Omental fat pad (tissue), 4 donors: ENCODE data around the gene DPP9. TPM values are rescaled to one million over a fixed set of nuclear protein-coding genes. Genes with fewer than 3 reads are reported as not detected.

Source experiments
- ATAC-seq: fragments of 150-250 bp; one replicate; pipeline ENCODE4 v1.9.1; 2016; ENCODE audit warnings: mild to moderate bottlenecking, moderate library complexity; ENCODE audit not compliant: low FRiP score
- DNase-seq: peaks from one replicate; pipeline ENCODE4 v3.0.0-alpha.2; 2019; ENCODE audit warnings: low spot score
- total RNA-seq, 4 donors: library from RNA; depleted of rRNA; stranded (reverse); fragments of >200 nt; gene quantifications; one replicate each; pipeline ENCODE4 v1.1.0, GENCODE V29; 2016
- TF ChIP-seq, protein P1 (sequence below), 3 donors: fragments of 450-650 bp; IDR thresholded peaks; one replicate each; pipeline ENCODE4 v1.5.1; 2016 to 2017; ENCODE audit warnings: antibody characterized with exemption in 3 of 3, mild to moderate bottlenecking in 3 of 3, moderate library complexity in 2 of 3

Gene DPP9
- total RNA-seq, 4 donors from 2014 or later, result 25.3 to 42.9 (median 41.0) TPM

DNA sequence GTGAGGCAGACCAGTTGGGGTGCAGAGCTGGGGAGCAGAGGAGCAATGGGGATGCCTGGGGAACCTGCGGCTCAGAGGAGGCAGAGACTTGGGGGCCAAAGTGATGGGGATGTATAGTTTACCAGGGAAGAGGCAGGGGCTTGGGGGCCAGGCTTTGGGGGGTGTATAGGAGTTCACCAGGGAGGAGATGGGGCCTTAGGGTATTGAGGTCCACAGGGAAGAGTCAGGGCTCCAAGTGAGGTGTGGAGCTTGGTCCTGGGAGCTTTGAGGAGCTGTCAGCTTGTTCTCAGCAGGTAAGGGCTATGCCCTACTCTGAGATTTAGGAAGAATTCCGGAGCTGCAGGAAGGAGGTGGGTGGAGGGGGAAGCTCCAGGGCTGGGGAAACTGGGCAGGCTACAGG lies 73.5 kb downstream of the DPP9 start:
- no peak for ATAC-seq
- DNase-seq, result no peak
- TF ChIP-seq, protein P1, sequence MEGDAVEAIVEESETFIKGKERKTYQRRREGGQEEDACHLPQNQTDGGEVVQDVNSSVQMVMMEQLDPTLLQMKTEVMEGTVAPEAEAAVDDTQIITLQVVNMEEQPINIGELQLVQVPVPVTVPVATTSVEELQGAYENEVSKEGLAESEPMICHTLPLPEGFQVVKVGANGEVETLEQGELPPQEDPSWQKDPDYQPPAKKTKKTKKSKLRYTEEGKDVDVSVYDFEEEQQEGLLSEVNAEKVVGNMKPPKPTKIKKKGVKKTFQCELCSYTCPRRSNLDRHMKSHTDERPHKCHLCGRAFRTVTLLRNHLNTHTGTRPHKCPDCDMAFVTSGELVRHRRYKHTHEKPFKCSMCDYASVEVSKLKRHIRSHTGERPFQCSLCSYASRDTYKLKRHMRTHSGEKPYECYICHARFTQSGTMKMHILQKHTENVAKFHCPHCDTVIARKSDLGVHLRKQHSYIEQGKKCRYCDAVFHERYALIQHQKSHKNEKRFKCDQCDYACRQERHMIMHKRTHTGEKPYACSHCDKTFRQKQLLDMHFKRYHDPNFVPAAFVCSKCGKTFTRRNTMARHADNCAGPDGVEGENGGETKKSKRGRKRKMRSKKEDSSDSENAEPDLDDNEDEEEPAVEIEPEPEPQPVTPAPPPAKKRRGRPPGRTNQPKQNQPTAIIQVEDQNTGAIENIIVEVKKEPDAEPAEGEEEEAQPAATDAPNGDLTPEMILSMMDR (IDR thresholded peaks at IDR 0.05), result no peak

DNA sequence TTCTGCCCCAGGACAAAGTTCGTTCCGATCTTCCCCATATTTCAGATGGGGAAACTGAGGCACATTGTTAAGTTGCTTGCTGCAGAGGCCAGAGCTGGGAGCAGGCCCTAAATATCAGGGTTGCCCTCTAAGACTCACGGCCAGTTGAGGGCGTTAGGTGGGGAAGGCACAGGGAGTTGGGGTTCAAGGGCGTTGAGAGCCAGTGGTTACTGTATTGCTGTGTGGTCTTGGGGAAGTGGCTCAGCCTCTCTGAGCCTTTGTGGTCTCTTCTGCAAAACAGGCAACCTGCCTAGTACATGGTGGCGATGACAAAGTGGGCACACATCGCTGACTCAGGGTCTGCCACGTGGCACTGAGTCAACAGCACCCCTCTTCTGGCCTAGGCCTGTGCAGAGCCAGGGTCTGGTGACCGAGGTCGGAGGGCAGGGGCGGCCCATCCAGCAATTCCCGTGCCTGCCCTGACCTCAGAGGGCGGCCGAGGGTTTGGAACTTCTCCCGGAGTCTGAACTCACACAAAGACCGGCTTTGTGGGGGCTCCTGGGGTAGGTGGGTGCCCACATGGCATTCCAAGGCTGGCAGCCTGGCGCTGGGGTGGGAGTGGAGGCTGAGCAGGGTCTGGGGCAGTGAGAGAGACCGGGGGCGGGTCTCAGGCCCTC lies 74.1 kb downstream of the DPP9 start:
- TF ChIP-seq, protein P1 (IDR thresholded peaks at IDR 0.05), result no peak
- no peak for ATAC-seq

DNA sequence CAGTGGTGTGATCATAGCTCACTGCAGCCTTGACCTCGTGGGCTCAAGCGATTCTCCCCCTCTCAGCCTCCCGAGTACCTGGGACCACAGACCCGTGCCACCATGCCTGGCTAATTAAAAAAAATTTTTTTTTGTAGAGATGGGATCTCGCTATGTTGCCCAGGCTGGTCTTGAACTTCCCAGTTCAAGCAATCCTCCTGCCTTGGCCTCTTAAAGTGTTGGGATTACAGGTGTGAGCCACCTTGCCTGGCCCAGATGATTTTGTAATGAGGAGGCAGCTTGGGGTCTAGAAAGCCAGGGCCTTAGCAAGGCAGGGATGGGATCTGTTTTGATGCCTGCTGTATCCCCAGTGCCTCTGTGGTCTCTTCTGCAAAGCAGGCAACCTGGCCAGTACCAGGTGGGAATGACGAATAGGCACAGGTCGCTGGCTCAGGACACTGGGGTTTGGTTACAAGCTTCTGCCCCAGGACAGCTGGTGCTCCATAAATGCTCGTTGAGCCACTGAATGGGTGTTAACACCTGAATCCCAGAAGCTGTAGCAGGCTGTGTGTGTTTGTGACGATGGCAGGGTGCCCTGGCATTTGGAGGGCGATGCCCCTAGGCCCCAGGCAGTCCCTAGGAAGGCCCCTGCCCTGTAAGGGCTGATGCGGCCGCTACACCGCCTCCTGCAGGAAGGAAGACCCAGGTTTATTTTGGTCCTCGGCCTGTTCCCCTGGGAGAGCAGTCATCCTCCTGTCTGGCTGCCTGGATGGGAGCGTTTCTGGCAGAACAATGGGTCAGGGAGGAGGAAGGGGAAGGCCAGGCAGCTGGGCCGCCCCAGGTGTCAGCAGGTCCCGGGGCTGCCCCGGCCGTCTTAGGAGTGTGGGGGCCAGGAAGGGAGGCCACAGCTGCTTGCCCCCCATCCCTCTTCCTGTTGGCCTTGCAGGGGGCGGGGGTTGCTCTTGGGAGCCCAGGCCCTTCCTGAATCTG lies 75.7 kb downstream of the DPP9 start:
- TF ChIP-seq, protein P1 (IDR thresholded peaks at IDR 0.05), result no peak
- ATAC-seq (no peak), DNase-seq (no peak)

More for the DNA sequence above, 74.1 kb downstream of the DPP9 start:
- no peak for DNase-seq

DNA sequence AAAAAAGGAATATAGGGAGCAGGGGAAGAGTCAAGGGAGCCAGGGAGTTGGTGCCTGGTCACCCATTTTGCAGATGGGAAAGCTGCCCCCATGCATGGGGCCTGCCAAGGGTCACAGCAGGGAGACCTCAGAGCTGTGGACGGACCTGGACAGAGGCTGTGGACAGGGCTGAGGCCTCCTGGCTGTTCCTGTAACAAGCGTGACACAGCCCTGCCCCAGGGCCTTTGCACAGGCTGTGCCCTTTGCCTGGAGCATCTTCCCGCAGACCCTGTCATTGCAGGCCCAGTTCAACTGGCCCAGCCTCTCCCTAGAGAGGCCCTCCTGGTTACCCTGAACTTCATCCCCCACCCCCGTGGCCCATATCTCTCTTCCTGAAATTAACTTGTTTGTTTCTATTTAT lies 77.9 kb downstream of the DPP9 start:
- ATAC-seq, result no peak
- TF ChIP-seq, protein P1 (IDR thresholded peaks at IDR 0.05), result no peak
- no peak for DNase-seq

DNA sequence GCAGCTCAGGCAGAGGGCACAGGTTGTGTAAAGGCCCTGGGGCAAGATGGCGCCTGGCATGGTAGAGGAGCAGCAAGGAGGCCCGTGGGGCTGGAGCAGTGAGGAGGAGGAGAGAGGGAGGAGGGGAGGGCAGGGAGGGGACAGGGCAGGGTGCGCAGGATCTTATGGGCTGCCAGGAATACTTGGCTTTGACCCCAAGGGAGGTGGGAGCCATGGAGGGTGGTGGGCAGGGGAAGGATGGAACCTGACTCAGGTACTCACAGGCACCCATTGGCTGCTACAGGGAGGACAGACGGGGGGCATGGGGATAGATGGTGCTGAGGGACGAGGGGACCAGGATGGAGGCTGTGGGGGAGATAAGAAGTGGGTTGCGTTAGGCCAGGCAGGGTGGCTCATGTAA lies 81.0 kb downstream of the DPP9 start:
- ATAC-seq (no peak), DNase-seq (no peak)
- TF ChIP-seq, protein P1 (IDR thresholded peaks at IDR 0.05), result no peak

DNA sequence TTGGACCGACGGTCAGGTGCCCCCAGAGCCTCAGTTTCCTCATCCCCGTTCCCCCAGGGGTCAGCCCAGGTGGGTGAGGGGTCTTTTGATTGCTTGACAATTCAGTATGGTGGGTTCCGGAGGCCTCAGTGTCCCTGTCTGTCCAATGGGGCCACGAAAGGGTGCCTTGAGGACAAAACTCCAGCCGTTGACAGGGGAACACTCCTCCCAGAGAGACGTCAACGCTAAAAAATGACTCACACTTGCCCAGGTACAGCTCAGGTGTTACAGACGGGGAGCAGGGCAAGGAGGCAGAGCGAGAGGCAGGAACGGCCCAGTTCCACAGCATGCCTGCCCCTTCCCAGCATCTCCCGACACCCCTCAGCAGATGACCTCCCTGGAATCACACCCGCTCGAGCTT lies 82.5 kb downstream of the DPP9 start:
- ATAC-seq (no peak), DNase-seq (no peak)
- TF ChIP-seq, protein P1 (IDR thresholded peaks at IDR 0.05), result no peak
